ENCODE results near the gene CASP9.

Gene CASP9

DNA sequence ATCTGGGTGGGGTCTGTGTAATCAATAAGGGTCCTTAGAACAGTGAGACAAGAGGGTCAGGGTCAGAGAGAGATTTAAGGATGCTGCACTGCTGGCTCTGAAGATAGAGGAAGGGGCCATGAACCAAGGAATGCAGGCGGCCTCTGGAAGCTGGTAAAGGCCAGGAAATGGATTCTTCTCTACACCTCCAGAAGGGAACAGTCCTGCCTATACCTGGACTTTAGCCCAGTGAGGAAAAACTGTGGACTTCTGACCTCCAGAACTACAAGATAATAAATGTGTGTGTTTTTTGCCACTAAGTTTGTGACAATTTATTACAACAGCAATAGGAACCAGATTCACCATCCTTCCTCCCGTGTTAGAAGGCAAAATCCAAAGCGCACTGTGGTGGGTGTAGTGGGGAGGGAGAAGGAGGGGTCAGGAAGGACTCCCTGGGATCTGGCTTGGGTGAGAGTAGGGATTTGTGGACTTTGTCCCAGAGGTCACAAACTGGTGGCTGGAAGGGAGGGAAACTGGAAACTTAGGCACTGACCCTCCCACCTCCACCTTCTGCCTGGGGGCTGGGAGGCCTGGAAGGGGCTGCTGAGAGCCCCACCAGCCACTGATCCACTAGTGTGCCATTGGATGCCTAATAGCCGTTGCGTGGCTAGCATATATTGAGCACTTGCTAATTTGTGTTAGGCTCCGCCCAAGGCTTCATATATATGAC lies 72.8 kb downstream of the CASP9 start:
- no peak for DNase-seq (ENCODE audit: low read depth in 1 of 2, low spot score in 1 of 2)

DNA sequence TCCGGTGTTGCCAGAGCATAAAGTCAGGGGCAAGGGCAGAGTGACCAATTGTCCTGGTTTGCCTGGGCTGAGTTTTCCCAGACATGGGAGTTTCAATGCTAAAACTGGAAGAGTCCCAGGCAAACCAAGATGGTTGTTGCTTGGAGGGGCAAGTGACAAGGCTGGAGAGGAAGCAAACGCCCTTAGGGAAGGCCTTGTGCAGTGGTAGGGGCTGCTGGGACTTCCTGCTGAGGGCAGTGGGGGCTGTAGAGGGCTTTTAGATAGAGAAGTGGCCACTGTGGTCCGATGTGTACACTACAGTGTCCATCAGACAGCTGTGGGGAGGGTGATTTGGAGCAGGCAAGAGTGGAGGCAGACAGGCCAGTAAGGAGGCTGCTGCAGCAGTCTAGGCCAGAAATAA lies 74.4 kb downstream of the CASP9 start:
- no peak for DNase-seq (ENCODE audit: low read depth in 1 of 2, low spot score in 1 of 2)

DNA sequence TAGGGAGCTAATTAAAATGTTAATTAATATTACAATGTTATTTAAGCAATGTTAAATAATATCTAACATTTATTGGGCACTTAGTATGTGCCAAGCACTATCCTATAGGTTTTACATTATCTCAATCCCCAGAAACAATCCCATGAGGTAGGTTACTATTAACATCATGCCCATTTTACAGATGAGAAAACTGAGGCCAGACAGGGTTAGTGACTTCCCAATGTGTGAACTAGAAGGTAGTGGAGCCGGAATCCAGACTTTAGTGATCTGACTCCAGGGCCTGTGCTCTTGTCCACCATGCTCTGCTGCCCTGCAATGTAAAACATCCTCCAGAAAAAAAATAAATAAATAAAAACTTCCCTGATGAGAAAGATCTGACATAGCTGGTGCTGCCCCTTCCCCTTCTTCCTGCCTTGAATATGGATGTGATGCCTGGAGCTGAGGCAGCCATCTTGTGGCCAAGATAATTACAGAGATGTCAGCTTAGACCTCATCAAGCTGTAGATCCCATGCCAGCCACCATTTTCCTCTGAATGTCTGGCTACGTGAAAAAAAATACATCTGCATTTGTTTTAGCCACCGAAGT lies 75.0 kb downstream of the CASP9 start:
- DNase-seq (ENCODE audit: low read depth in 1 of 2, low spot score in 1 of 2), result no peak

DNA sequence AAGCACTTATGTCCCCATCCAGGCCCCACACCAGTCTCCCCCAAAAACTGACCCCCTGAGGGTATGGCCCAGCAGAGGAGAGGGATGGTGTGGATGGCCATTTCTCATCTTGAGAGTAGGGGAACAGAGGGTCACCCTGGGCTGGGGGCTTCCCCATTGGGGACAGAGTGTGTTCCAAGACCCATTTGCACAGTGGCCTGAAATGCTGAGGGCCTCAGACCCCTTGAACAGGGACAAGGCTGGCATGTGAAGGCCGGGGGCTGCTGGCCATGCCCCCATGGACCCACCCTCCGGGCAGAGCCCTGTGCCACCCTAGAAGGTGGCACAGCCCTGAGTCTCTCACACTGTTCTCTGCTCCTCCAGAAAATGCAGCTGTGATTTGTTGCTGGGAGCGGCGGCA lies 77.8 kb downstream of the CASP9 start:
- DNase-seq (ENCODE audit: low read depth in 1 of 2, low spot score in 1 of 2), result no peak

DNA sequence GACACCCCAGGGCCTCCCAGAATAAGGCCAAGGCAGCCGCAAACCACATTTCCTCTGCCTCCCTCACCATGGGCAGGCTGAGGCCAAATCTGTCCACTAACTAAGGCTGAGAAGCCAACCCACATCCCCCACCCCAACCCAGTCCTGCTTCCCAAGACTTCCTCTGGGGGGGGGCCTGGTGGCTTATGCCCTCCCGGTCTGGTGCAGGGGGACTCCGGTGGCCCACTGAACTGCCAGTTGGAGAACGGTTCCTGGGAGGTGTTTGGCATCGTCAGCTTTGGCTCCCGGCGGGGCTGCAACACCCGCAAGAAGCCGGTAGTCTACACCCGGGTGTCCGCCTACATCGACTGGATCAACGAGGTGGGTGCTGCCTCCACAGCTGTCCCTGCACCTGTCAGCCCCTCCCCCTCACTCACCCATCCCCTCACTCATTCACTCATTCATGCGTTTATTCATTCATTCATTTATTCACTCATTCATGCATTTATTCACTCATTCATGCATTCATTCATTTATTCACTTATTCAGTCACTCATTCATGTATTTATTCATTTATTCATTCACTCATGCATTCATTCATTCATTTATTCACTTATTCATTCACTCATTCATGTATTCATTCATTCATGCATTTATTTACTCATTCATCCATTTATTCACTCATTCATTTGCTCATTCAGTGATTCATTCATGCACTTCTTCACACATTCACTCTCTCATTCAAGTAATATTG lies 78.5 kb downstream of the CASP9 start:
- no peak for DNase-seq (ENCODE audit: low read depth in 1 of 2, low spot score in 1 of 2)

DNA sequence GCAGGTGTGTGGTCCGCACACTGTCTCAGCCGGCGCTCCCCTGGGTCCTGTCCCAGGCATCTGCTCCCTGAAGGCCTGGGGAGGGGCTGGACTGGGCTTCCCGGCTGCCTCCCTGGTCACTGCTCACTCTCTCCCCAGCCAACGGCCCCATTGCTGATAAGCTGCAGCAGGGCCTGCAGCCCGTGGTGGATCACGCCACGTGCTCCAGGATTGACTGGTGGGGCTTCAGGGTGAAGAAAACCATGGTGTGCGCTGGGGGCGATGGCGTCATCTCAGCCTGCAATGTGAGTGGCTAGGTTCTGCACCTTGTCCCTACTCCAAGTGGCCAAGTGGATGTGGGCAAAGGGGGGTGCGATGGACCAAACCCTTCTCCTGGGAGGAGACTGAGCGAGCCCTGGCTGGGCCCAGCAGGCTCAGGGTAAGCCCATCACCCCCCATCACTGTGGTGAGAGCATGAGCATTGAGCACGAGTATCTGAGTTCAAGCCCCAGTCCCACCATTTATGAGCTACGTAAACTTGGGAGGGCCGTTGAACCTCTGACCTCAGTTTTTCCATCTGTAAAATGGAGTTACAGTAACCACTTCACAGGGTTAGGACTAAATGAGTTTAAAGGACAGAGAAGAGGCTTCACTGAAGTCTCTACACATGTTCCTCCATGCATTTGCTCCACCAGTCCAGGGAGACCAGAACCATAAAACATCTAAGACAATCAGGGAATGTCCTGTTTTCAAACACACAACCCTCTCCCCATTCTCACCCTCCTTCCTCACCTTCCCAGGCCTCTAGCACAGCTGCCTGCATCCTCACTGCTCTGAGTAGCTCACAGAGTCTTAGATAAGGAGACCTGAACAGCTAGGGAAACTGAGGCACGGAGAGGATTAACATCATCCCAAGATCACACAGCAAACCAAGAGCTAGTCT lies 79.3 kb downstream of the CASP9 start:
- no peak for DNase-seq (ENCODE audit: low read depth in 1 of 2, low spot score in 1 of 2)

DNA sequence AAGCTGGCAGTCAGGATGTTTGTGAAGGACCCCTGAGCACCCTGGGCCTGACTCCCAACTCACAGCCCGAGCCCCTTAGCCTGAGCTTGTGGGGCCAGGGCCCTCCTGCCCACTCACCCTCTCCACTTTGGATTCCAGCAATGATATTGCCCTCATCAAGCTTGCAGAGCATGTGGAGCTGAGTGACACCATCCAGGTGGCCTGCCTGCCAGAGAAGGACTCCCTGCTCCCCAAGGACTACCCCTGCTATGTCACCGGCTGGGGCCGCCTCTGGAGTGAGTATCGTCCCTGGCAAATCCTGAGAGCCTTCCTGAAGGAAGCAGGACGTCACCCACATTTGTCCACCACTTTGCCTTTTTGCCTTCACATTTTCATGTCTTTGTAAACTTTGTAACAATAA lies 80.7 kb downstream of the CASP9 start:
- DNase-seq (ENCODE audit: low read depth in 1 of 2, low spot score in 1 of 2), result no peak

DNA sequence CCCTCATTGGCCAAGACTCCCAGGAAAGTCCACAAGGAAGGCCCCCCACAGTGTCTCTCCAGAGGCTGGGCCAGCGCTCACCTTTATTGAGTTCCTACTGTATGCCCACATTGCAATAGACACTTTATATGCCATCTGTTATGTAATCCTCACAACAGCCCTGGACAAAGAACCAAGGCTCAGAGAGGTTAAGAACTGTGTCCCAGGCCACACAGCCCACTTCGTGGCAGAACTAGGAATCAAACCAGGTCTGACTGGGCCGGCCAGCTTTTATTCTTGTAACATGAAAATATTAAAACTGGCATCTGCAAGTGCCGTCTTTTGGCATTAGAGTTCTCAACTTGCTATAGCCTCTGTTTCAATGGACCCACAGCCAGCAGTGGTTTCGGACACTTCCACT lies 81.3 kb downstream of the CASP9 start:
- no peak for DNase-seq (ENCODE audit: low read depth in 1 of 2, low spot score in 1 of 2)

DNA sequence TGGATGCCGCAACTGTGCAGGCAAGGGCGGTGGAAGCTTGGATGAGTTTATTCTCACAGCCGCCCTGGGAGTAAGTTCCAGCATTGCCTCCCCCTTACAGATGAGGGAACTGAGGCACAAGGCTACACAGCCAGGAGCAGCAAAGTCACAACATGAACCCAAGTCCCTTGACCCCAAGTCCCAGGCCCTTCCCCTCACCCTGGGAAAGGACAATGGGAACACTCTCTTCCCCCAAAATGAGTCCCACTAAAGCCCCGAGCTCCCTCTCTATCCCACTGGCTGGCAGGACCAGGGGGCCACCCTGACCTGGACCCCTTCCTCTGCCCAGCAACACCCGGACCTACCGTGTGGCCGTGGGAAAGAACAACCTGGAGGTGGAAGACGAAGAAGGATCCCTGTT lies 81.9 kb downstream of the CASP9 start:
- no peak for DNase-seq (ENCODE audit: low read depth in 1 of 2, low spot score in 1 of 2)
